ENCODE data around the gene MINPP1.
"Not testable (repeated sequence)": the region's sequence is repeated elsewhere in the genome, so short reads cannot be mapped to it uniquely, and the experiment has no call there.

MINPP1 gene

GRCh38 chr10:87590705-87591588, 86.3 kb downstream of the MINPP1 start:
- no peaks in the 10 kb centered on the region for H3K4me1 ChIP-seq (ENCODE audit: insufficient read depth, low read length, severe bottlenecking)
- no peaks in the 10 kb centered on the region for H3F3A ChIP-seq (ENCODE audit: insufficient read depth, low read length)
- H3K79me2 ChIP-seq (ENCODE audit: insufficient read depth, low read length), result no peaks in the 10 kb centered on the region
- no peaks in the 10 kb centered on the region for H3K36me3 ChIP-seq (ENCODE audit: insufficient read depth, low read length)
- H3K27me3 ChIP-seq (ENCODE audit: insufficient read depth, low read length), result no peaks in the 10 kb centered on the region
- H3K9me2 ChIP-seq (ENCODE audit: low read depth, low read length), result no peaks in the 10 kb centered on the region
- no peaks in the 10 kb centered on the region for H3K9me3 ChIP-seq (ENCODE audit: low read length)
- no peak overlapping the region for H3K4me2 ChIP-seq (ENCODE audit: low read length)
- H3K9ac ChIP-seq (ENCODE audit: low read length), result no peak overlapping the region
- no peak overlapping the region for H3K4me3 ChIP-seq (ENCODE audit: low read depth, low read length, poor library complexity, severe bottlenecking)
- no peak for TF ChIP-seq EZH2 (IDR thresholded peaks at IDR 0.05; ENCODE audit: borderline replicate concordance, low read length)
- TF ChIP-seq, protein P1, sequence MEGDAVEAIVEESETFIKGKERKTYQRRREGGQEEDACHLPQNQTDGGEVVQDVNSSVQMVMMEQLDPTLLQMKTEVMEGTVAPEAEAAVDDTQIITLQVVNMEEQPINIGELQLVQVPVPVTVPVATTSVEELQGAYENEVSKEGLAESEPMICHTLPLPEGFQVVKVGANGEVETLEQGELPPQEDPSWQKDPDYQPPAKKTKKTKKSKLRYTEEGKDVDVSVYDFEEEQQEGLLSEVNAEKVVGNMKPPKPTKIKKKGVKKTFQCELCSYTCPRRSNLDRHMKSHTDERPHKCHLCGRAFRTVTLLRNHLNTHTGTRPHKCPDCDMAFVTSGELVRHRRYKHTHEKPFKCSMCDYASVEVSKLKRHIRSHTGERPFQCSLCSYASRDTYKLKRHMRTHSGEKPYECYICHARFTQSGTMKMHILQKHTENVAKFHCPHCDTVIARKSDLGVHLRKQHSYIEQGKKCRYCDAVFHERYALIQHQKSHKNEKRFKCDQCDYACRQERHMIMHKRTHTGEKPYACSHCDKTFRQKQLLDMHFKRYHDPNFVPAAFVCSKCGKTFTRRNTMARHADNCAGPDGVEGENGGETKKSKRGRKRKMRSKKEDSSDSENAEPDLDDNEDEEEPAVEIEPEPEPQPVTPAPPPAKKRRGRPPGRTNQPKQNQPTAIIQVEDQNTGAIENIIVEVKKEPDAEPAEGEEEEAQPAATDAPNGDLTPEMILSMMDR (IDR thresholded peaks at IDR 0.05; ENCODE audit: low read length), result no peak
- no peak overlapping the region for H2AFZ ChIP-seq (ENCODE audit: low read length)
- H4K20me1 ChIP-seq (ENCODE audit: insufficient read depth, low read length), result no peaks in the 10 kb centered on the region
- H3K27ac ChIP-seq (ENCODE audit: low read depth, low read length, poor library complexity, severe bottlenecking), result no peak overlapping the region

DNA sequence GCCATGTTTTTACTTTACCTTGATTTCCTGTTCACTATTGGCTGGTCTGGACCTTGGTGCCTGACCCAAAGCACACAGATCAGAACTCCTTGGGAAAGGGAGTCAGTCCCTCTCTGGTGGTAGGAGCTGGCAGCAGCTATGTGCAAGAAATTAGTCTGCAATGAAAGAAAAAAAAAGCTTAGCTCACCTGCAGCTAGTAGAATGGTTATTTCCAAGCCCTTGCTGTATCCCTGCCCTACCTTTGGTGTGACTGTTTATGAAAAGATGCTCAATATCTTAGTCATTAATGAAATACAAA, 86.8 kb downstream of the MINPP1 start:
- Histone ChIP-seq H3K9me3 (ENCODE audit: low read length) (no peaks in the 10 kb centered on the region), H3K27me3 (ENCODE audit: insufficient read depth, low read length) (no peaks in the 10 kb centered on the region), H3K4me3 (ENCODE audit: low read depth, low read length, poor library complexity, severe bottlenecking) (no peak overlapping the region), H3K4me2 (ENCODE audit: low read length) (no peak overlapping the region), H2AFZ (ENCODE audit: low read length) (no peak overlapping the region), H3K36me3 (ENCODE audit: insufficient read depth, low read length) (no peaks in the 10 kb centered on the region), H4K20me1 (ENCODE audit: insufficient read depth, low read length) (no peaks in the 10 kb centered on the region), H3K9me2 (ENCODE audit: low read depth, low read length) (no peaks in the 10 kb centered on the region), H3F3A (ENCODE audit: insufficient read depth, low read length) (no peaks in the 10 kb centered on the region), H3K27ac (ENCODE audit: low read depth, low read length, poor library complexity, severe bottlenecking) (no peak overlapping the region), H3K79me2 (ENCODE audit: insufficient read depth, low read length) (no peaks in the 10 kb centered on the region), H3K4me1 (ENCODE audit: insufficient read depth, low read length, severe bottlenecking) (peaks cover 5% of the 10 kb centered on the region), H3K9ac (ENCODE audit: low read length) (no peak overlapping the region)
- TF ChIP-seq, protein P1 (IDR thresholded peaks at IDR 0.05; ENCODE audit: low read length), result no peak
- no peak for TF ChIP-seq EZH2 (IDR thresholded peaks at IDR 0.05; ENCODE audit: borderline replicate concordance, low read length)

- not testable (repeated sequence) for H3K27ac ChIP-seq (ENCODE audit: low read depth, low read length, poor library complexity, severe bottlenecking); H2AFZ ChIP-seq (ENCODE audit: low read length); H3K36me3 ChIP-seq (ENCODE audit: insufficient read depth, low read length); H3K4me1 ChIP-seq (ENCODE audit: insufficient read depth, low read length, severe bottlenecking); H3K9ac ChIP-seq (ENCODE audit: low read length); H3K27me3 ChIP-seq (ENCODE audit: insufficient read depth, low read length); H3K4me3 ChIP-seq (ENCODE audit: low read depth, low read length, poor library complexity, severe bottlenecking); H3K9me2 ChIP-seq (ENCODE audit: low read depth, low read length); H4K20me1 ChIP-seq (ENCODE audit: insufficient read depth, low read length); H3K79me2 ChIP-seq (ENCODE audit: insufficient read depth, low read length); H3F3A ChIP-seq (ENCODE audit: insufficient read depth, low read length); H3K9me3 ChIP-seq (ENCODE audit: low read length); H3K4me2 ChIP-seq (ENCODE audit: low read length)
These were observed 88.2 kb downstream of the MINPP1 start for GRCh38 chr10:87592920-87593319.

- Histone ChIP-seq H3K4me2 (ENCODE audit: low read length) (no peak overlapping the region), H3K4me3 (ENCODE audit: low read depth, low read length, poor library complexity, severe bottlenecking) (no peak overlapping the region), H3K27ac (ENCODE audit: low read depth, low read length, poor library complexity, severe bottlenecking) (no peak overlapping the region), H3F3A (ENCODE audit: insufficient read depth, low read length) (no peaks in the 10 kb centered on the region), H3K9me2 (ENCODE audit: low read depth, low read length) (no peaks in the 10 kb centered on the region), H2AFZ (ENCODE audit: low read length) (no peak overlapping the region), H3K27me3 (ENCODE audit: insufficient read depth, low read length) (no peaks in the 10 kb centered on the region), H3K4me1 (ENCODE audit: insufficient read depth, low read length, severe bottlenecking) (peaks cover 8% of the 10 kb centered on the region), H3K79me2 (ENCODE audit: insufficient read depth, low read length) (no peaks in the 10 kb centered on the region), H3K9ac (ENCODE audit: low read length) (no peak overlapping the region), H3K9me3 (ENCODE audit: low read length) (no peaks in the 10 kb centered on the region), H3K36me3 (ENCODE audit: insufficient read depth, low read length) (no peaks in the 10 kb centered on the region), H4K20me1 (ENCODE audit: insufficient read depth, low read length) (no peaks in the 10 kb centered on the region)
- TF ChIP-seq, protein P1 (IDR thresholded peaks at IDR 0.05; ENCODE audit: low read length), result no peak
- no peak for TF ChIP-seq EZH2 (IDR thresholded peaks at IDR 0.05; ENCODE audit: borderline replicate concordance, low read length)
These were observed 89.0 kb downstream of the MINPP1 start for GRCh38 chr10:87593702-87594101.
